T-helper 1 cell (primary cell): ENCODE results near the gene TMIGD3.

ENCODE experiments used
- DNase-seq, 5 donors: peaks; one replicate each; pipeline ENCODE4 v3.0.0-alpha.2; 2012 to 2020

TMIGD3 gene

GRCh38 chr1:111507411-111508201, 4.2 kb upstream of the TMIGD3 start:
- peak in 4 of 5 donors; percentile 22 to 94 (median 34) for DNase-seq

- no peak for DNase-seq
Observed at GRCh38 chr1:111506561-111506960, 3.1 kb upstream of the TMIGD3 start.

- DNase-seq: peak in 1 of 5 donors; percentile 43
Observed at GRCh38 chr1:111505641-111506119, 2.2 kb upstream of the TMIGD3 start.

GRCh38 chr1:111504097-111504496, 664 bp upstream of the TMIGD3 start:
- no peak for DNase-seq

GRCh38 chr1:111501645-111502044, 1.8 kb downstream of the TMIGD3 start:
- no peak for DNase-seq

GRCh38 chr1:111499026-111499785, 4.2 kb downstream of the TMIGD3 start:
- no peak for DNase-seq

GRCh38 chr1:111497592-111497991, 5.8 kb downstream of the TMIGD3 start:
- DNase-seq: no peak

GRCh38 chr1:111496398-111496797, 7.0 kb downstream of the TMIGD3 start:
- peak in 1 of 5 donors; percentile 43 for DNase-seq

- DNase-seq: no peak
Observed at GRCh38 chr1:111491070-111491469, 12.4 kb downstream of the TMIGD3 start.

GRCh38 chr1:111490220-111490619, 13.2 kb downstream of the TMIGD3 start:
- no peak for DNase-seq

- DNase-seq: no peak
Observed at GRCh38 chr1:111489604-111490003, 13.8 kb downstream of the TMIGD3 start.

GRCh38 chr1:111488669-111489068, 14.8 kb downstream of the TMIGD3 start:
- DNase-seq: no peak

- DNase-seq: no peak
Observed at GRCh38 chr1:111487133-111487532, 16.3 kb downstream of the TMIGD3 start.

GRCh38 chr1:111486431-111486830, 17.0 kb downstream of the TMIGD3 start:
- DNase-seq: no peak

GRCh38 chr1:111484391-111485026, 18.9 kb downstream of the TMIGD3 start:
- no peak for DNase-seq

GRCh38 chr1:111483876-111484275, 19.6 kb downstream of the TMIGD3 start:
- no peak for DNase-seq

GRCh38 chr1:111483166-111483565, 20.3 kb downstream of the TMIGD3 start:
- no peak for DNase-seq

GRCh38 chr1:111481387-111482221, 21.8 kb downstream of the TMIGD3 start:
- peak; percentile 16 to 60 (median 37) for DNase-seq

GRCh38 chr1:111480674-111481073, 22.8 kb downstream of the TMIGD3 start:
- no peak for DNase-seq

GRCh38 chr1:111476761-111477309, 26.6 kb downstream of the TMIGD3 start:
- peak in 4 of 5 donors; percentile 7 to 76 (median 26) for DNase-seq

GRCh38 chr1:111476214-111476613, 27.2 kb downstream of the TMIGD3 start:
- no peak for DNase-seq

GRCh38 chr1:111475701-111476100, 27.7 kb downstream of the TMIGD3 start:
- peak in 1 of 5 donors; percentile 74 for DNase-seq
